Stimulated activated CD8-positive, alpha-beta memory T cell treated with anti-CD3 and anti-CD28 coated beads, Interleukin-15, amount 100 ng/mL, for 4 hours (primary cell): ENCODE results near the gene TRMU.

Experiments used
- DNase-seq, 2 donors: peaks; one replicate each; pipeline ENCODE4 v3.0.0-alpha.2; 2020; ENCODE audit warnings: low read depth in 2 of 2

Gene TRMU

DNA sequence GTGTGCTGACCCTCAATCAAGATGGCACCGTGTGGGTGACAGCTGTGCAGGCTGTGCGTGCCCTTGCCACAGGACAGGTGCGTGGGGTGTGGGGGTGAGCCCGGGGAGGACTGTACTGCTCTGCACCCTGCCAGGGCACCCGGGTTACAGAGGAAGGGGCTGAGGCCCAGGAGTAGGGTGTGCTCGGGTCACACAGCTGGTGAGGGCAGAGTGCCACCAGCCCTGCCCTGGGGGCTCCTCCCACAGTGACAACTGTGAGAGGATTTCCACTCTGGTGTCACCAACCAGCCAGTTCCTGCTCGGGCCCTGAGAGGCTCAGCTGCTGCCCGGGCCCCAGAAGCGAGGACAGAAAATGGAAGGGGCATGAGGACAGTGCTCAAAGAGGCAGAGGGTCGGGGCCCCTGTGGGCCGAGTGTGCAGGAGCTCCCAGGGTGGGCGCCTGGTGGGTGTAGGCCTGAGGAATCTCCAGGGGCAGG is 20.5 kb downstream of the TRMU start:
- DNase-seq: no peak

DNA sequence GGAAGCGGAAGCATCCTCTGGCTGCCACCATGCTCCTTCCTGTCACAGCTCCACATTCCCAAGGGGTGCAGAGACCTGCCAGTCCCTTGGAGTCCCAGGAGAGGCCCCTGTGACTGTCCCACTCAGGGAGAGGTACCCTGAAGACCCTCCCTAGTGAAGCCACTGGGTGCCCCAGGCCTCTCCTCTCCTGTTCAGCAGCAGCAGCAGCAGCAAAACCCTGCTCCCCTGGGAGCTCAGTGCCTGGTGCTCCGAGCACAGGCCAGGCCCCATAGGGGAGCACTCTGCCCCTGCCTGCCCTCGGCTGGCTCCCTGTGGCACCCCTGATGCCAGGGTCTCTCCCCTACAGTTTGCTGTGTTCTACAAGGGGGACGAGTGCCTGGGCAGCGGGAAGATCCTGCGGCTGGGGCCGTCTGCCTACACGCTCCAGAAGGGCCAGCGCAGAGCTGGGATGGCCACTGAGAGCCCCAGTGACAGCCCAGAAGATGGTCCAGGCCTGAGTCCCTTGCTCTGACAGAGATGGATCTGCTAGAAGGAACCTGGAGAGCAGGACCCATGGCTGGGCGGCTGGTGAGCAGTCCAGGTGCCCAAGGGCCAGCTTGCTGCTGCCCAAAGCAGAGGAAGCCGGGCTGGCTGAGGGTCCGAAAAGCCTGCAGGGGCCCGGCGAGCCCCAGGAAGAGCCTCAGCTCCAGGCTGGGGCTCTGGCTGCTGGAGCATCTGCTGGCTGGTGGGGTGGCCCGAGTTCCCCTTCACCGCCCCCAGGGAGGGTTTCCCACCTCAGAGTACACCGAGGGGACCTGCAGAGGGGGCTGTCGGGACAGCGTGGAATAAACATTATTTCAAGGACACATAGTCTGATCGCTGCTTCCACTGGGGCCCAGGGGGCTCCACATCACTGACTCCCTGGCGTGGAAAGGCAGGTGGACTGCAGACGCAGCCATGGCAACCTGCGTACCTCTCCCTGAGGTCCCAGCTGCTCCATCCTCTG is 21.3 kb downstream of the TRMU start:
- no peak for DNase-seq

DNA sequence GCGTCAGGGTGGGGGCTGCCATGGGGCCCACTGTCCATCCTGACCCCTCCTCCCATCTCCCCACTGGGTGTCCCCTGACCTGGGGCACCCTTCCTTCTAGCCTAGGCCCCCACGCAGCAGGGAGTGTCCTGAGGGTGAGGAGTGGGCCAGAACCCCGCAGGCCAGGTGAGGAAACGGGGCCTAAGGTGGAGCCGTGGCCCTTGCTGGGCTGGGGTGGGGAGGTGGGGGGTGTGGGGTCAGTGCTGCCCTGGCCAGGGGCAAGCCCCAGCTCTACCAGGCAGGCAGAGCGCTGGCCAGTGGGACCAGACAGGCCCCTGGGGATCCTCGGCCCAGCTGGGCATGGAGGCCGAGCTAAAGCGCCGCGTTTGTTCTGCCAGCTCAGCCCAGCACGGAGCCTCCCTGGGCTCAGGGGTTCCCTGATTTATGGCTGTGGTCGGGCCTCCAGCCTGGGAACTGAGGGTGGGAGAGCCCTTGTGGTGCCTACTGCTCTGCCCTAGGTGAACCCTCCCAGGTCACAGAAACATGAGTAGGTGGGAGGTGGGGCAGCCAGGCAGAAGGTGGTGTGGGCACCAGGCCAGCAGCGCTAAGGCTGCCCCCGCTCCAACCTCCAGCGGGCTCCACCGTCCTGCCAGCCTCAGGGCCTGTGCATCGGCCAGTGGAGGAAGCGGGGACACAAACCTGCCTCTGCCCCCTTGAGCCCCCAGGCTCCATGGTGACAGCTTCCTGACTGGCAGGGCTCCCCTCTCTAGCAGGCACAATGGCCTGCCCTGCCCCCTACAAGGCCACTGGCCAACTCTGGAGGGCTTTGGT is 22.4 kb downstream of the TRMU start:
- DNase-seq: no peak

- no peak for DNase-seq
These were observed 23.3 kb downstream of the TRMU start for GRCh38 chr22:46358766-46359165.

GRCh38 chr22:46359362-46359761 is 23.8 kb downstream of the TRMU start:
- DNase-seq: no peak

GRCh38 chr22:46360097-46360496 is 24.6 kb downstream of the TRMU start:
- no peak for DNase-seq

GRCh38 chr22:46360891-46361290 is 25.4 kb downstream of the TRMU start:
- no peak for DNase-seq

GRCh38 chr22:46361826-46362202 is 26.3 kb downstream of the TRMU start:
- DNase-seq: no peak

DNA sequence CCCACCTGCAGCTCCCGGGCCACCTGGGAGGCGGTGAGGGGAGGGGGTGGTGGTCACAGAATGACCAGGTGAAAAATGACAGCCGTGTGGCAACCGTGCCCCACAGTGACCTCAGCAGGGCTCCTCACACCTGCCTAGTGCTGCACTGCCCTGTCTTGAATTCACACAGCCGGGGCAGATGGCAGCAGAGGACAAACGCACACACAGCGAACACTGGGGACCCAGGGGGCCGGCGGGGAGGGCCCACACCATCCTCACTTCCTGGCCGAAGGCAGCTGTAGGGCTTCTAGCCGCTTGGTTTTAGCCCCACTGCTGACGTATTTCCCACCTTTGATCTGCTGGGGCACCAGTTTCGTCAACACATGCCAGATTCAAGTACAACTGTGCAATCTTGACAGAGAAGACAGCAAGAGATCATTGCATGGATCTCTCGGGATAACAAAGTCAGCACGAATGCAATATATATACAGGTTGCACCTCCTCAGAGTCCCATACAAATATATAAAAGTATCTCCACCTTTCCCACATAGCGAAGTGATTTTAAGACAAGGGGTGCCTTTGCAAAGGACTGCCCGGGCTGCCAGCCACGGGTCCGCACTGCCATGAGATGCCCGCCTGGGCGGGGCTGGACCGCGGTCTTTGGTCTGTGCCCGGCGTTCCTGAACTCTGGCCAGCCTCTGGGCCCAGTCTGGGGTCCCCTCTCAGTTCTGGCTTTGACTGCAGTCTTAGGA is 26.9 kb downstream of the TRMU start:
- DNase-seq: no peak

- no peak for DNase-seq
These were observed 27.5 kb downstream of the TRMU start for GRCh38 chr22:46362934-46363515.

GRCh38 chr22:46363611-46364321 is 28.3 kb downstream of the TRMU start:
- DNase-seq: no peak

DNA sequence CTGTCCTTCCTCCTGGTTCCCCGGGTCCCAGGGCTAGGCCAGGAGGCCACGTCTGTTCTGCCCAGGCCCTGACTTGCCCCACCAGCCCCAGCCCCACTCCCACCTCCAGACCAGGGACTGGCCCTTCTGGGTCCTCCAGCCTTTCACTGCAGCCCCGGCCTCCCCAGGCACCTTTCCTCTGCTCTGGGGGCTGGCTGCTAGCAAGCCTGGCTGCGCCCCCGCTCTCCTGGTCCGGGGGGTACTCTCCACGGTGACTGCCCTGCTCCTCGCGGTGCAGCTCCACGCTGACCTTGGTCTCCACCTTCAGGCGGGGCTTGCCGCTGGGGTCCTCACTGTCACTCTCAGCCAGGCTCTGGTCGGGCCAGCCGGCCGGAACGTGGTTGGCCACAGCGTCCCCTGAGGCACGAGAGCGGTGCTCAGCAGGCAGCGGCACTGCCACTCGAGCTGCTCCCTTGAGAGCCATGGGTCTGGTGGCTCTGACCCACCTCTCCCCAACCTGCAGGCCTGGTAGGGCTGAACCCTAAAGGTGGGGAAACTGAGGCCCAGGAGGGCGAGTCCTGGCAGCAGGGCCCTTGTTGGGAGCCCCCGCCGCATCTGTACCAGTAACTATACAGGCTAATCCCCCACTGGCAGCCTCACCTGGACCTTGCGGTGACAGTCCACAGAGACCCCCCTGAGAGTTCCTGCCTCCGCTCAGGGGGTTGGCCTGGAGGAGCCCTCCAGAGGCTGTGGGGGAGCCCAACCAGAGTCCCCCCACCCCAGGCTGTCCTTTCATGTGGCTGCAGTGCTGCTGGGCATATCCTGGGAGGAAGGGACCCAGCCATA is 29.0 kb downstream of the TRMU start:
- no peak for DNase-seq

GRCh38 chr22:46365166-46365624 is 29.7 kb downstream of the TRMU start:
- DNase-seq: no peak

GRCh38 chr22:46366327-46366731 is 30.8 kb downstream of the TRMU start:
- DNase-seq: no peak

GRCh38 chr22:46366801-46367706 is 31.5 kb downstream of the TRMU start:
- DNase-seq: no peak

DNA sequence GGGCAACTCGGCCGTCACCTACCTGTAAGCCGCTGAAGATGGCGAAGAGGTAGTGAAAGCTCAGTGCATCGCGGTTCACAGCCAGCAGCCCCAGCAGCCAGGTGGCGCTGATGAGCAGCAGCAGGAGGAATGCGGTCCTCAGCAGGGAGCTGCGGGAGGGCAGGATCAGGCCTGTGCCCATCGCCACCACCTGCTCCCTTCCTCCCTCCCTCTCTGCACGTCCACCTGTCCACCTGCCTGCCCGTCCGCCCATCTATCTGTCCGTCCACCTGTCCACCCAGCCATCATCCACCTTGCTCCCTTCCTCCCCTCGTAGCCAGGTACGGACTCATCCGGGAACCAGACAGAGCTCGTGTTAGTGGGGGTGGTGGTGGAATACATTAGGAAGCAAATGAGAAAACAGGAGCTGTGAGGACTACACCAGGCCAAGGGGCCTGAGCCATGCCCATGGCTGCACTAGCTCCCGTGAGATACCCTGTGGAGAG is 32.2 kb downstream of the TRMU start:
- peak; percentile 19 to 33 for DNase-seq

GRCh38 chr22:46368422-46368821 is 32.9 kb downstream of the TRMU start:
- no peak for DNase-seq

DNA sequence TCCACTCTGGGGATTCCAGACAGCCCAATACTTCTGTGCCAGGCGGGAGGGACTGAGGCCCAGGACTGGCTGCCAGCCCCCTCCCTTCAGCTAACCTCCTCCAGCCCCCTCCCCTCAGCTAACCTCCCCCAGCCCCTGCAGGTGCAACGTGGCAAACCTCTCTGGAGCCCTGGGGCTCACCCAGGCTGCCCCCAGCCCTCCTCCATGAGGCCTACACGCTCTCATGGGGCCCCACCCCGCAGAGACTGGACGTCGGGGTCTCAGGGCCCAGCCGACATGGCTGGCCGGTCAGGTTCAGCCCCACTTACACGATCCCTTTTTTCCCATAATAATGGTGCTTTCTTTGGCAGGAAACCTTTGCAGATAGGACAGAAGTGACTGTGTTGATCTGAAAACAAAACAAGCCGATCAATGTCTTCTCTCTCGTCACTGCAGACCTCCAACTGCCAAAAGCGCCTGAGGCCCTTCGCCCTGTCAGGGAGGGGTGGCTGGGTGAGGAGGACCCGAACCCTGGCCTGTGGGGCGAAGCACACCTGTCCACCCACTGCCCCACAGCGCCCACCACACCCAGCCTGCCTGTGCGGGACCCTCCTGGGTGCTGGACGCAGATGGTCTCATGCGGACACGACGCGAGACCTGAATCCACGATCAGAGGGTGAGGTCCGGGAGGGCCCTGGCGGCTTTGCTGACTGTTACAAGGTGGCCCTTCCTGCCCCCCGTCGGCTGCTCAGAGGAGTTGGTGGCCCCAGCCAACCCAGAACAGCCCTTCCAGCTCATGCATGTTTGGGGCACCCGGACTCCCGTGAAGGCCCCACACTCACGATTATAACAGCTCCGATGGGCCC is 33.6 kb downstream of the TRMU start:
- DNase-seq: no peak
